Endothelial cell (in vitro differentiated cells): Measurements from ENCODE around the gene SMPDL3A. TPM values are rescaled to one million over a fixed set of nuclear protein-coding genes. Genes with fewer than 3 reads are reported as not detected.

ENCODE experiments used
- DNase-seq: peaks from one replicate; pipeline ENCODE4 v3.0.0; 2021; ENCODE audit warnings: low spot score
- H3K27ac Mint-ChIP-seq: one replicate; pipeline ENCODE4 v1.8.0; 2021; ENCODE audit warnings: mixed read lengths, inconsistent platforms; ENCODE audit not compliant: unreplicated experiment
- H3K27me3 Mint-ChIP-seq: one replicate; pipeline ENCODE4 v1.8.0; 2021; ENCODE audit warnings: mild to moderate bottlenecking, moderate library complexity, mixed read lengths, inconsistent platforms; ENCODE audit not compliant: unreplicated experiment
- H3K36me3 Mint-ChIP-seq: one replicate; pipeline ENCODE4 v1.8.0; 2021; ENCODE audit warnings: mild to moderate bottlenecking, low read depth, mixed read lengths, inconsistent platforms; ENCODE audit not compliant: unreplicated experiment
- H3K4me1 Mint-ChIP-seq: one replicate; pipeline ENCODE4 v1.8.0; 2021; ENCODE audit warnings: mild to moderate bottlenecking, mixed read lengths, inconsistent platforms; ENCODE audit not compliant: unreplicated experiment
- H3K4me3 Mint-ChIP-seq: one replicate; pipeline ENCODE4 v1.8.0; 2021; ENCODE audit warnings: mild to moderate bottlenecking, mixed read lengths, inconsistent platforms; ENCODE audit not compliant: unreplicated experiment
- H3K9me3 Mint-ChIP-seq: one replicate; pipeline ENCODE4 v1.8.0; 2021; ENCODE audit warnings: mixed read lengths, inconsistent platforms; ENCODE audit not compliant: unreplicated experiment
- total RNA-seq: library from RNA; stranded (reverse); fragmentation: NEBNext Ultra II Directional; extraction: Animal tissue kit (Norgen Biotek cat#: 25700); gene quantifications from one replicate; pipeline ENCODE4 v1.2.1, GENCODE V29; 2021; ENCODE audit not compliant: unreplicated experiment
- TF ChIP-seq, protein P1 (sequence below): fragments of 200-600 bp; sonication (generic); IDR thresholded peaks from one replicate; pipeline ENCODE4 v1.5.0; 2021; ENCODE audit warnings: antibody characterized with exemption; ENCODE audit not compliant: unreplicated experiment

The SMPDL3A gene
- total RNA-seq, 1 donor from 2014 or later: 10.3 TPM

- Mint-ChIP-seq H3K9me3 (no peaks in the 10 kb centered on the region), H3K27me3 (peaks cover 2% of the 10 kb centered on the region), H3K4me1 (peaks cover 18% of the 10 kb centered on the region), H3K27ac (no peak overlapping the region), H3K36me3 (no peaks in the 10 kb centered on the region), H3K4me3 (no peak overlapping the region)
- no peak for DNase-seq
- TF ChIP-seq, protein P1, sequence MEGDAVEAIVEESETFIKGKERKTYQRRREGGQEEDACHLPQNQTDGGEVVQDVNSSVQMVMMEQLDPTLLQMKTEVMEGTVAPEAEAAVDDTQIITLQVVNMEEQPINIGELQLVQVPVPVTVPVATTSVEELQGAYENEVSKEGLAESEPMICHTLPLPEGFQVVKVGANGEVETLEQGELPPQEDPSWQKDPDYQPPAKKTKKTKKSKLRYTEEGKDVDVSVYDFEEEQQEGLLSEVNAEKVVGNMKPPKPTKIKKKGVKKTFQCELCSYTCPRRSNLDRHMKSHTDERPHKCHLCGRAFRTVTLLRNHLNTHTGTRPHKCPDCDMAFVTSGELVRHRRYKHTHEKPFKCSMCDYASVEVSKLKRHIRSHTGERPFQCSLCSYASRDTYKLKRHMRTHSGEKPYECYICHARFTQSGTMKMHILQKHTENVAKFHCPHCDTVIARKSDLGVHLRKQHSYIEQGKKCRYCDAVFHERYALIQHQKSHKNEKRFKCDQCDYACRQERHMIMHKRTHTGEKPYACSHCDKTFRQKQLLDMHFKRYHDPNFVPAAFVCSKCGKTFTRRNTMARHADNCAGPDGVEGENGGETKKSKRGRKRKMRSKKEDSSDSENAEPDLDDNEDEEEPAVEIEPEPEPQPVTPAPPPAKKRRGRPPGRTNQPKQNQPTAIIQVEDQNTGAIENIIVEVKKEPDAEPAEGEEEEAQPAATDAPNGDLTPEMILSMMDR: no peak
Observed at GRCh38 chr6:122783401-122783800, 5.7 kb upstream of the SMPDL3A start.

DNA sequence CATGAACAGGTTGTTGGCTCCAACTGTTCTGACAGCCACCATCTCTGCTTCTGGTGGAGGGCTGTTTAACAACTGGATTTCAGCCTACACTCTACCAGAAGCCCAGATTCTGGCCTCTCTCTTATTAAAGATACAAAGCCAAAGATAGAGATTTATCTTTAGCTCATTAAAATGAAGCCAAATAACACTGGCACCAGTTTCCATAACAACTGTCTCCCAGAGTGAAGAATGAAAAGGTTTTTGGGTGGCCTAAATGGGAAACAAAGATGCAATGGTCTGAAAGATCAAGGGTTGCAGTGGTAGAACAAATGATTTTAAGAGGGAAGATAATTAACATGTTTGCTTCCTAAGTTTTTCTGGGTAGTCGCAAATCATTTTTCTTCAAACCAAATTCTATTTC, 3.2 kb upstream of the SMPDL3A start:
- no peaks in the 10 kb centered on the region for H3K9me3 Mint-ChIP-seq
- H3K36me3 Mint-ChIP-seq: no peaks in the 10 kb centered on the region

DNA sequence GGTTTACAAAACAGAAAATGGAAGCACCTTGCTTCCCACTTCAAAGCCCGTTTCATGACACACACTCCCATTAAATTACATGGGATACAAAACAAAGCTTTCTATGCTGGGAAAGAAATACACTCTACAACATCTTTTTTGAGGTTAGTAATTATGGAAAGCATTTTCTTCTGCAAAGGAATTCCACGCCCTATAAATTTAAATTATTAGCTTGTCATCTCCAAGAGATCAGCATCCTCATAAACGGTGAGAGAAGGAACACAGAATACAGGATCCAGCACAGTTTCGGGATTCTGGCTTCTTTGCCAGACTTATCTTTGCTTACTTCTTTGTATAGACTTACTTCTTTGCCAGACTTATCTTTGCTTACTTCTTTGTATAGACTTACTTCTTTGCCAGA, 1.3 kb upstream of the SMPDL3A start:
- H3K4me3 Mint-ChIP-seq: peak overlapping the region; percentile 56

More for the DNA sequence above, 3.2 kb upstream of the SMPDL3A start:
- H3K27ac Mint-ChIP-seq: no peak overlapping the region
- DNase-seq: no peak
- TF ChIP-seq, protein P1: no peak
- peaks cover 25% of the 10 kb centered on the region for H3K4me1 Mint-ChIP-seq
- H3K27me3 Mint-ChIP-seq: peaks cover 9% of the 10 kb centered on the region
- H3K4me3 Mint-ChIP-seq: no peak overlapping the region

GRCh38 chr6:122788208-122788607, 850 bp upstream of the SMPDL3A start:
- H3K9me3 Mint-ChIP-seq: no peaks in the 10 kb centered on the region
- DNase-seq: no peak
- peaks cover 12% of the 10 kb centered on the region for H3K27me3 Mint-ChIP-seq
- H3K27ac Mint-ChIP-seq: no peak overlapping the region
- peak overlapping the region; percentile 56 for H3K4me3 Mint-ChIP-seq
- TF ChIP-seq, protein P1: no peak
- no peaks in the 10 kb centered on the region for H3K36me3 Mint-ChIP-seq
- H3K4me1 Mint-ChIP-seq: peaks cover 36% of the 10 kb centered on the region

More for the DNA sequence above, 1.3 kb upstream of the SMPDL3A start:
- Mint-ChIP-seq H3K36me3 (no peaks in the 10 kb centered on the region), H3K27me3 (peaks cover 12% of the 10 kb centered on the region), H3K4me1 (peaks cover 36% of the 10 kb centered on the region), H3K27ac (no peak overlapping the region), H3K9me3 (no peaks in the 10 kb centered on the region)
- no peak for DNase-seq
- TF ChIP-seq, protein P1: no peak

DNA sequence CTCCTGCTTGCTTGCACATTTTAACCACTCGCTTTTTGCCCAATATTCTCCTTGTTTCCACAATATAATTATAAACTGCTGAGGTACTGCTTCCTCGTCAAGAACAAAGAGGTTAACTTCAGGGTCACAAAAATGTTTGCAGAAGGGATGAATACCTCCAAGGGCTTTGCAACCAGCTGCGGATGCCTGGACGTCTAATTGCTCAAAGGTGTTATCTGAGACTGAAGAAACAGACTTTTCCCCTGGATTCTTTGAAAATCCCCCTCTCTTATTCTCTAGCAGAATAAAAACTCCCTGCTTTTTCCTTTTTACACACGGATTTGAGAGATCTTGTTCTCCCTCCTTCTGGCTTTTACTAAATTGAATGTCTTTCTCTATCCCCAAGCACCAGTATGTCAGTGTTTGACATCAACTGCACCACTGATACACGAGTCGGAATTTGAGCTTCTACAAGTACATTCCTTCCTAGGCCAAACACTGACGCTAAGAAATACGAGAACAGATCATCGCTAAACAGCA, 336 bp upstream of the SMPDL3A start:
- peak overlapping the region; percentile 92 for H3K4me3 Mint-ChIP-seq
- no peaks in the 10 kb centered on the region for H3K9me3 Mint-ChIP-seq
- TF ChIP-seq, protein P1: no peak
- H3K36me3 Mint-ChIP-seq: no peaks in the 10 kb centered on the region
- no peak for DNase-seq
- H3K4me1 Mint-ChIP-seq: peaks cover 36% of the 10 kb centered on the region
- peaks cover 12% of the 10 kb centered on the region for H3K27me3 Mint-ChIP-seq
- peak overlapping the region; percentile 94 for H3K27ac Mint-ChIP-seq
